HG02981 (cell line): ENCODE measurements around the gene ZNF20.

ENCODE experiments used
- ATAC-seq: cut with Tn5 transposase; IDR thresholded peaks from one replicate; pipeline ENCODE4 v1.9.1; 2021; ENCODE audit warnings: mild to moderate bottlenecking, moderate library complexity; ENCODE audit not compliant: unreplicated experiment

Gene ZNF20

DNA sequence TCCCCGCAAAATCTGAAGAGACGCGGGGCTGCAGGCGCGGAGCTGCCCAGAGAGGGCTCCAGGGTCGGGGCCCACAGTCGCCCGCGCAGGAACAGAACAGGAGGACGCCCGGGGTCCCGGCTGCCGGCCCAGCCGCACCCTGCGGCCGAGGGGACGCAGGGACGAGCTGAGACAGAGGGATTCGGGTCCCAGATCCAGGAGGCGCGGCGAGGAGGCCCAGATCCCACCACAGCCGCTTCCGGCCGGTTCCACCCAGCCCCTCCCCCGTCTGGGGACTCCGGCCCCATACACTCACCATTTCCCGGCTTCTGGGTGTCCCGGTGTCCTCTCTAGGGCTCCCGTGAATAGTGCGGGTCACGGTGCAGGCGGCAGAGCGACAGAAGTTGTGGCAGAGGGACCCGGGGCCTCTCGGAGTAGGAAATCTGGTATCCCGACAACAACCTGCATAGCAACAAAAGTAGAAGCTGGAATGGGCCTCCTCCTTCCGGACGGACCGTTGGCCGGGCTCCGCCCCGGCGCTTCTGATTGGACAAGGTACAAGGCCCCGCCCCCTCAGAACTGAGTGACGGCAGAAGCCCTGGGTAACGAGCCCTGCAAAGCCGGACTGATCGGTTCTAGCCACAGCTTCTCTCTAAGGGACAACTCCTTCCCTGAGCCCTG is at the start of gene ZNF20:
Gene ZNF20 (minus strand): TSS at position 466 of the 660 bp plus-strand sequence. CDS start 168 bp downstream, at position 298.
- ATAC-seq, result peak; percentile 92

DNA sequence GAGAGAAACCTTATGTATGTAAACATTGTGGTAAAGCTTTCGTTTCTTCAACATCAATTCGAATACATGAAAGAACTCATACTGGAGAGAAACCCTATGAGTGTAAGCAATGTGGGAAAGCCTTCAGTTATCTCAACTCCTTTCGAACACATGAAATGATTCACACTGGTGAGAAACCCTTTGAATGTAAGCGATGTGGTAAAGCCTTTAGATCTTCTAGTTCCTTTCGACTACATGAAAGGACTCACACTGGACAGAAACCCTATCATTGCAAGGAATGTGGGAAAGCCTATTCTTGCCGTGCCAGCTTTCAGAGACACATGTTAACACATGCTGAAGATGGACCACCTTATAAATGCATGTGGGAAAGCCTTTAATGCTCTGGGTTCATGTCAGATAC is 47.5 kb upstream of the ZNF20 start:
- no peak for ATAC-seq

DNA sequence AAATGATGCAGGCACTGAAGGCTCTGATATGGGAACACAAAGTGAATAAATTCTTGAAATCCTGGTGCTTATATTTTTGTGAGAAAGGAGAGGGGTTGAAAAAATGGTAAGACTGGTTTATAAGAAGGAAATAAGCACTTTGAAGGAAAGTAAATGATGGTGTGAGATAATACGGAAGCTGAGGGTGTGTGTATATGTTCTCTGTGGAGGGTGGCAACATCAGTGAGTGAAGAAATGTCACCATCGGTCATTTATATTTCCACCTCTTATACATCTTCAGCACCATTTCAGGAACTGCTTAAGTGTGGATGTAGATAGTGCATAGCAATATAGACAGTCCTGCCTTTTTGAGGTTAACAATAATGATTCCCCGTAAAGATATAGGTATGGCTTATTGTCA is 40.2 kb upstream of the ZNF20 start:
- ATAC-seq, result no peak

DNA sequence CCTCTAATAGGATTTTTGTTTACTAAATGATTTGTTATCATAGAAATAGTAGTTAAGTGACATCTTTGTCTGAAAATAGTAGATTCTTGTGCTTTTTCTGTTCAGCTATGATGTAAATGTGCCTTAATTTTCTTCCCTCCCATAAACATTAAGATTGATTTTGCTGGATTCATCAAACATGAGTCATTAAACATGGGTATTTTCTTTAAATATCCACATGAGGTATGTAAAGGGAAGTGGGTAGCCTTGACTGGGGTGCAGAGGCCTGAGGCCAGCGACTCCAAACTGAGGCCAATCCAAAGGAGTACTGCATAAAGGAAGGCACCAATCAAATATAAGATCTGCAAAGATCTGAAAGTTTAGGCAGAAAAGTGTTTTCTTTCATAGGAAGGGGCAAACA is 26.5 kb upstream of the ZNF20 start:
- ATAC-seq, result no peak

DNA sequence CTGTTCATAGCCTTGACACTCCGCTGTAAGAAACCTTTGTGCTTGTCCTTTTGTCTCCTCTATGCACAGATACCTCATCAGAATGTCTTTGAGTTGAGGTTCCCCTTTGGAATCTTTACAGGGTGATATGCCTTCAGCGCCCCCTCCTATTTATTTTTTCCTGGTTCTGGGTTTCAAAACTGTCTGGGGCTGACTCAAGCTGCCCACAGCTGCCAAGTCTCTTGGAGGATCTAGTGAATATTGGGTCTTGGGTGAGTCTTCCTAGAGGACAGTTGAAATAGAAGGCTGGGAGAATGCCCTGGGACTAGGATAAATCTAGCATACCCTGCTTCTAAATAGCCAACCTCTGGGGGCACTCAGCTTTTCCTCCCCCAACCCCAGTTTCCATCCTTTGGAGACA is 23.7 kb upstream of the ZNF20 start:
- ATAC-seq, result no peak

DNA sequence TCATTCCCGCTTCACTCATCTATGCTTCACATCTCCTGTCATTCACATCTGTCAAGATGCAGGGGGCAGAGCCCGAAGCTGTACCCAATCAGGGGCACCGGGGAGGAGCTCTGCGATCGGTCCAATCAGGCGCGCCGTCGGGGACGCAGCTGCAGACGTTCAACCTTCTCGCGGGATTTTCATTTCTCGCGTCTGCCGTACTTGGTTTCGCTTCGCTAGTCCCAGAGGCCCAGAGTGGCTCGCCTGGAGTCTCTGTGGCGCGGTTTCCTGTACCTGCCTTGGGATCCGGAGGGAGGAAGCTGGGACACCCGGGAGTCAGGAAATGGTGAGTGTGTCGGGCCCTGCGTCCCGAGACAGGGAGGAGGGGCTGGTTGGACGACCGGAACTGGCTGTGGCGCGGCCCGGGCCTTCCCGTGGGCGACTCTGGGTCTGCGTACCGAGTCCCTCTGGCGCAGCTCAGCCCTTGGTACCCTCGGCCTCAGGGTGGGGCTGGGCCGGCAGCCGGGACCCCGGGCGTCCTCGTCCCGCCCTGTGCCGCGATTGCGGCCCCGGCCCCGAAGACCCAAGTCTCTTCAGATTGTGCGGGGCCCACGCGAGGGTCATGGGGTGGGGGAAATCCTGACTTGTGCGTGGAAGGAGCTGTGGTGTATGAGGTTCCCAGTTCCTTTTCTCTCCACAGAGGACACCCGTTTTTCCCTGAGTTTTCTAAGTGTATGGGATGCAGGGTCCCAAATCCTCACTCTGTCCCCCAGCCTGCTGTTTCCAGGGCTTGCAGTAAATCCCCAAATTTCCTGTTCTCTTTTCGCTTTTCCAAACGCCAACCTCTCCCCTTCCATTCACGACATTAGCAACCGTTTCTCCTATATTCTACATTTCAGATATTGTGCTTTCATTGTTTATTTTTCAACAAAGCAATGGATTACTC is 23.0 kb upstream of the ZNF20 start, which contains the start of gene ZNF136:
Gene ZNF136 (plus strand): TSS at position 215 of the 925 bp plus-strand sequence. CDS start 108 bp downstream, at position 323.
- ATAC-seq, result peak; percentile 92

DNA sequence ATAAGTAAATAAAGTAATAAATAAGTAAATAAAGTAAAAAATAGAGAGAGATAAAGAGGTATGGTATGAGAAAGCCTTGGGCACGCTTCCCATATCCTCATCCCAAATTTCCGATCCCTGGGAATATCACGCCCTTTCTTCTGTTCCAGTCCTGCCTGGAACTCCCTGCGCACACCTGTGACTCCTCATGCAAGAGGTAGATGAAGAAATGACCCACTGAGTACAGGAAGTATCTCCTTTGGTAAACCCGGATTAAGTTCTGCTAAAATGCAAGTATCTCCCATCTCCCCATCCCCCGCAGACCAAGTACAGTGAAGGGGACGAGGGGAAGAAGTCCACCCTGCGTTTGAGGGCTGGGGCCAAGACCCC is 22.3 kb upstream of the ZNF20 start:
- peak; percentile 10 for ATAC-seq

DNA sequence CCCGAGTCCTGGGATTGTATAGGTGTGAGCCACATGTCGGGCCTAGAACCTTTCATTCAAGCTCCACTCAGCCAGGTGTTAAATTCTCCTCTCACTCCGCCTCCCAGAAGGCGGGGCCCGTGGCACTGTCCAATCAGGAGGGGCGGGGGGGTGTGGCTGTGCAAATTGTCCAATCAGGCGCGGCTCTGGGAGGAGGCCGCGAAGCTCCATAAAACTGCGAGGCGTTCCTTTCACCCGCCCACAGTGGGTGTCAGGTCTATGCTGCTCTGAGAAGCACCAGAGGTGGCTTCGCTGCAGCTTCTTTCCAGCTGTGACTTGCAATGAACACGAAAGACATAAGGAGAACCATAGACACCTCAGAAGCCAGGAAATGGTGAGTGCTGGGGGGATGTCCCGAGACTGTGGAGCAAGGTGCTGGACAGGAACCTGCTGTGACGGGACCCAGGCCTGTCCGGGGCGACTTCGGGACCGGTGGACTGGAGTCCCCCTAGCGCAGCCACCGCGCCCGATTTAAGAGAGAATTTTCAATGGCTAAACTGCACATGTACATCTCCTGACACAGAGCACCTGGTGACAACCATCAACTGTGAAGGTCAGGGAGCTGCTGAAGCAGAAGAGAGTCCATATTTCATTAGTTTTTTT is 19.7 kb upstream of the ZNF20 start:
- ATAC-seq, result no peak

DNA sequence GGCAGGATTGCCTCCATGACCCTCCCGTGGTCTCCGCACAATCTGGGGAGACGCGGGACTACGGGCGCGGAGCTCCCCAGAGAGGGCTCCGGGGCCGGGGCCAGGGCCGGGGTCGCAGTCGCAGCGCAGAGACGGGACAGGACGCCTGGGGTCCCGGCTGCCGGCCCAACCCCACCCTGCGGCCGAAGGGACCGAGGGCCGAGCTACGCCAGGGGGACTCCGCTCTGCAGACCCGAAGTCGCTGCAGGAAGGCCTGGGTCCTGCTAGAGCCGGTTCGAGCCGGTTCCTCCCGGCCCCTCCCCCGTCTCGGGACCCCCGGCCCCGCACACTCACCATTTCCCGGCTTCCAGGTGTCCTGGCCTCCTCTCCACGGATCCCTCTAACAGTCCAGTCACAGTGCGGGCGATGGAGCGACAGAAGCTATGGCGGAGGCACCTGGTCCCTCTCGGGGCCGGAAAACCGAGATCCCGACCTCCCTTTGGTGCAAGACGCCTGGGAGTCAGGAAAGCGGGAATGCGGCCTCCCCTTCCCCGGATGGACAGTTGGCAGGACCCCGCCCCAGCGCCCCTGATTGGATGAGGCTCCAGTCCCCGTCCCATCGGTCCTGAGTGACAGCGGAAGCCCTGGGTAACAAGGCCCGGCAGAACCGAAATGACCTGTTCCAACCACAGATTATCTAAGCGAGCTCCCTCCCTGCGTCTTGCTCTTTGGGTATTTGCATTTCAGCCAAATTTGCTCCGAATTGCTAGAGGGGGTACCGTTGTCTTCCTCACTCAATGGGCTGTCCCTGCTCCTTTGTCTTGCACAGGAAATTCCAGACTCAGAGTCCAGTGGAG is 16.3 kb upstream of the ZNF20 start, which contains the start of gene ZNF625:
Gene ZNF625 (minus strand): TSS at position 512 of the 836 bp plus-strand sequence. CDS start 176 bp downstream, at position 336.
- ATAC-seq, result peak; percentile 69

DNA sequence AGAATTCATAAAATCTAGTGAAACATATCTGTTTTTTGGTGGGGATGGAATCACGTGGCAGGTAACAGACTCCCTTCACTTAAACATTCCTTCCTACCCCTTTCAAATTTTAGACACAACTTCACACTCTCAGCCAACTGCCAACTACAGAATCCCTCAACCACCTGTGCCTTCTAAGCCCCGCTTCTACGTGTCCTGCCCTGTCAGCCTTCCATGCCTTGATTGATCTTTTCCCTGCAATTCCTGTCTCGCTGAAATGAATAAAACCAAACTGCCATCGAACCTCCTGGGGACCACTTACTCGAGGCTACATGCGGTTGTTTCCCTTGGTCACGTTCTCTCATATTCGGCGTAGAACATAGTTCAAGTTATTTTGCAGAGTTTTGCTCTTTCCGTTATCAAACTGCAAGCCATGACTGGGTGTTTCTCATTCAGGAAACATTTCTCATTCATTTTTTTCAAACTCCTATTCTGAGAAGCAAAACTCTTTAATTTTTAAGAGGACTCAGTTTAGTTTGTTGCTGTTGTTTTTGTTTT is 15.2 kb upstream of the ZNF20 start:
- ATAC-seq, result no peak

DNA sequence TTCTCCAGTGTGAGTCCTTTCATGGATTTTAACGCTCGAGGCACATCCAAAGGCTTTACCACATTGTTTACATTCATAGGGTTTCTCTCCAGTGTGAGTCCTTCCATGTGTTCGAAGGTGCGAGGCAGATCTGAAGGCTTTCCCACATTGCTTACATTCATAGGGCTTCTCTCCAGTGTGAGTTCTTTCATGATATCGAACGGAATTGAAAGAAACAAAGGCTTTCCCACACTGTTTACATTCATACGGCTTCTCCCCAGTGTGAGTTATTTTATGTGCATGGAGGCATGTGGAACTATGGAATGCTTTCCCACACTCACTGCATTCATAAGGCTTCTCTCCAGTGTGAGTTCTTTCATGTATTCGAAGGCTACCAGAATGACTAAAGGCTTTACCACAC is 5.2 kb upstream of the ZNF20 start:
- no peak for ATAC-seq

DNA sequence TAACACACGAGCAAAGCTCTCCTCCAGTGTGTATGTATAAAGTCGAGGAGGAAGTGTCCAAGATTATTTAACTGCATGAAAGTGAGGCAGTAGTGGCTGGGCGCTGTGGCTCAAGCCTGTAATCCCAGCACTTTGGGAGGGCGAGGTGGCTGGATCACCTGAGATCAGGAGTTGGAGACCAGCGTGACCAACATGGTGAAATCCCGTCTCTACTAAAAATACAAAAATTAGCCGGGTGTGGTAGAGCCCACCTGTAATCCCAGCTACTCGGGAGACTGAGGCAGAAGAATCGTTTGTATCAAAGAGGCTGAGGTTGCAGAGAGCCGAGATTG is 1.2 kb upstream of the ZNF20 start:
- ATAC-seq, result no peak

DNA sequence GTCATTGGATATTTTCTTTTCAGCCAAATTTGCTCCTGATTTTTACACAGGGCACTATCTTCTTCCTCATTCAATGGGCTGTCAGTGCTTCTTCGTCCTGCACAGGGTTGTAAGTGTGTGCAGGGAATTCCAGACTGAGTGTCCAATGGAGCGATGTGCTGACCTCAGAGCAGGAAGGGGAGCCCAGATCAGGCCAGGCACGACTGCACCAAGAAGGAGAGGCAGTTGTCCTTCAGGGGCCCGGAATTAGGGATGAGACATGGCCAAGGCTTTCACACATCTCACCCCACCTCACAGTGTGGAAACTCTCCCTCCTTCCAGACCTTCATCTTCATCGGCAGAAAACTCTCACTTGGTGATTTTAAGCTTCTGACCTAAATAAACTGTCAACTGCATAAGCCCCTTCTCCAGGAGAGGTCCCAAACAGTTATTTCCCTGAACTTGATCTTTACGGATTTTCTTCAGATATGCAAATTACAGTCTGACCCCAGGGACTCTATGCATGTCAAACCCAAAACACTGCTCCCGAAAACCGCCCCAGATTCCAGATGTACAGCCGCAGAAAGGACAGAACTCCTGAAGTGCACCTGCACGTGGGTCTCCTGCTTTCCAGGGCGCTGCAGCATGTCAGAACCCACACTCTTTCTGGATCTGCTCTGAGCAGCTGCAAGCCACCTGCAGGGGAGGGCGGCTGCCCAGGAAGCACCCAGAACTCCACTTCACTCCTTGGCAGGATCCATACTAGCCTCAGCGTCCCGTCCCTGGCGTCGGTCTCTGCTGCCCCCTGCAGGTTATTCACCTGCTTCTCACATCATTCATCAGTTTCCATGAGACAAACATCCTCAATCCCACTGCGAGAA is 625 bp upstream of the ZNF20 start:
- no peak for ATAC-seq

DNA sequence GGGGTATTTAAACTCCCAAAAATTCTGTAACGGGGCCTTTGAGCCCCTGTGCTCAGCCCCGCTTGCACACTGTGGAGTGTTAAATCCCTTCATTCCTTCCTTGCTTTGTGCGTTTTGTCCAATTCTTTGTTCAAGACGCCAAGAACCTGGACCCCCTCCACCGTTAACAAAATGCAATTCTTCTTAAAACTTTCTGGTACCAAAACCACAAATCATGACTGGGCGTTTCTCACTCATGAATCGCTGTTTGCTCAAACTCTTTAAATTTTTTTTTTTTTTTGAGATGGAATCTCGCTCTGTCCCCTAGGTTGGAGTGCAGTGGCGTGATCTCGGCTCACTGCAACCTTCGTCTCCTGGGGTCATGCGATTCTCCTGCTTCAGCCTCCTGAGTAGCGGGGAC is 881 bp downstream of the ZNF20 start:
- ATAC-seq, result no peak

DNA sequence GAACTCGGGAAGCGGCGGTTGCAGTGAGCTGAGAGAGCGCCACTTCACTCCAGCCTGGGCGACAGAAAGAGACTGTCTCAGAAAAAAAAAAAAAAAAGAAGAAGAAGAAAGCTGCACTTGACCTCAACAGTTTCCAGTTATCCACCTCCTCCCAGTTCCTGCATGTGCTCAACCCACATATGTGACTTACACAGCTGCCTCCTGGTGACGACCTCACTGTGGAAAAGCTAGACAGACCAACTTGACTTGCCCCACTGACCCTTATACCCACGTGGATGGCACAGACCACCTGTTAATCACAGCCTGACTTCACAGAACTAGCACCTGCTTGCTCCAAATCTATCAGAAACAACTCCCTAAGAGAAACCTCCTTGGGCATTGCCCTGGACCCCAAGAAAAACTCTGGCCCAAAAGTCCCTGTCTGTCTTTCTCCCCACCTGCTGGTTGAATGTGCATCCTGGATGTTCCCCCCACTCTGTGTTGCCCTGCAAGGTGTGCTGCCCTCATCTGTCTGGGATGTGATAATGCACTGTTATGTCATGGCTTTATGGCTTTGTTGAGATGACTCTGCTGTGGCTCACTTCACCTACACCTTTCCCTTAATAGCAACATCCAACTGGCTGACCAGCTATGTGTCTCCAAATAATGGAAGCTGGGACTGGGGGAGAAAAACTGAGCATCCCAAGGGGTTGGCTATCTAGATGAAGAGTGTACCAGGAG is 2.8 kb downstream of the ZNF20 start:
- ATAC-seq, result no peak

DNA sequence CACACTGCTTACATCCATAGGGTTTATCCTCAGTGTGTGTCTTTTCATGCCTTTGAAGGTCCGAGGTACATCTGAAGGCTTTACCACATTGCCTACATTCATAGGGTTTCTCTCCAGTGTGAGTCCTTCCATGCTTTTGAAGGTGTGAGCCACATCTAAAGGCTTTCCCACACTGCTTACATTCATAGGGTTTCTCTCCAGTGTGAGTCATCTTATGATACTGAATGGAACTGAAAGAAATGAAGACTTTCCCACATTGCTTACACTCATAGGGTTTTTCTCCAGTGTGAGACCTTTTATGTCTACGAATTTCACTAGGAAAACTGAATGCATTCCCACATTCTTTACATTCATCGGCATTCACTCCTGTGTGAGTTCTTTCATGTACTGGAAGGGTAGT is 7.1 kb downstream of the ZNF20 start:
- ATAC-seq, result no peak

DNA sequence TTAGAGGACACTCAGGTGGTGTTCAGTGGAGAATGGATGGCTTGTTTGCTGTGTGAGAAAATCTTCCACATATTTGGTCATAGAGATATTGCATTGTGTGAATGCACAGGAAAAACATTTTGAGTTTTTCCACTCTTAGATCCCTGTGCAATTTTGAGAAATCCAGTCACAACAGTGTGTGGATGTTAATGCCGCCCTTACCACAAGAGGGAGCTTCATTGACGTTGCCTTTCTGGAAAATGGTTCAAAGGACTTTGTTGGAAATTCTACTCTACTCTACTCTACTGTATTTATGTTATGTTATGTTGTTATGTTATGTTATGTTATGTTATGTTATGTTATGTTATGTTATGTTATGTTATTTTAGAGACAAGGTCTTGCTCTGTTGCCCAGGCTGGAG is 13.4 kb downstream of the ZNF20 start:
- no peak for ATAC-seq

DNA sequence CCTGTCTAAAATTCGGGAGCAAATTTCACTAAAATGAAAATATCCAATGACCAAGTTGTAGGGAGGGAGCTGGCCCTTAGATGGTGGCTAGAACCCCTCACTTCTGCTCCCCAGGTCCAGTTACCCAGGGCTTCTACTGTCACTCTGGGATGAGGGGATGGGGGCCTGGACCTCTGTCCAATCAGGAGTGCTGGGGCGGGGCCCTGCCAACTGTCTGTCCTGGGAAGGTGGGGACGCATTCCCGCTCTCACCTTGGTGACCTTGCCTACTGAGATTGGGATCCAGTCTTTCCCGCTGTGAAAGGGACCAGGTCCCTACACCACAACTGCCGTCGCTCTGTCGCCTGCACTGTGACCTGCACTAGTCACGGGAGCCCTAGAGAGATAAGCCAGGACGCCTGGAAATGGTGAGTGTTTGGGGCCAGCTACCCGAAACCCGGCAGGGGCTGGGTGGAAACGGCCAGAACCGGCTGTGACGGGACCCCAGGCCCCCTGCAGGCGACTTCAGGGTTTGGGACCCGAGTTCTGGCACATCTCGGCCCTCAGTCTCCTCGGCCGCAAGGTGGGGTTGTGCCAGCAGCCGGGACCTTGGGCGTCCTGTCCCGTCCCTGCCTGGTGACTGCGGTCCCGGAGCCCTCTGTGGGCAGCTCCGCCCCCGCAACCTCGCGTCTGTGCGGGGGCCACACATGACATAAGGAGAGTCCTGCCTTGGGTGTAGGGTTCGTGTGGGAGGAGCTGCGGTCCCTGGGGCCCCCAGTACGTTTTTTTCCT is 22.8 kb downstream of the ZNF20 start:
- ATAC-seq, result no peak
